ENCODE results near the gene FLOT1. TPM values are rescaled to one million over a fixed set of nuclear protein-coding genes. Genes with fewer than 3 reads are reported as not detected.

FLOT1 gene
- total and polyA plus RNA-seq, 2 donors (not counting 1 experiment from before 2014, with no cell fraction given), result 71.2 to 79.4 TPM

DNA sequence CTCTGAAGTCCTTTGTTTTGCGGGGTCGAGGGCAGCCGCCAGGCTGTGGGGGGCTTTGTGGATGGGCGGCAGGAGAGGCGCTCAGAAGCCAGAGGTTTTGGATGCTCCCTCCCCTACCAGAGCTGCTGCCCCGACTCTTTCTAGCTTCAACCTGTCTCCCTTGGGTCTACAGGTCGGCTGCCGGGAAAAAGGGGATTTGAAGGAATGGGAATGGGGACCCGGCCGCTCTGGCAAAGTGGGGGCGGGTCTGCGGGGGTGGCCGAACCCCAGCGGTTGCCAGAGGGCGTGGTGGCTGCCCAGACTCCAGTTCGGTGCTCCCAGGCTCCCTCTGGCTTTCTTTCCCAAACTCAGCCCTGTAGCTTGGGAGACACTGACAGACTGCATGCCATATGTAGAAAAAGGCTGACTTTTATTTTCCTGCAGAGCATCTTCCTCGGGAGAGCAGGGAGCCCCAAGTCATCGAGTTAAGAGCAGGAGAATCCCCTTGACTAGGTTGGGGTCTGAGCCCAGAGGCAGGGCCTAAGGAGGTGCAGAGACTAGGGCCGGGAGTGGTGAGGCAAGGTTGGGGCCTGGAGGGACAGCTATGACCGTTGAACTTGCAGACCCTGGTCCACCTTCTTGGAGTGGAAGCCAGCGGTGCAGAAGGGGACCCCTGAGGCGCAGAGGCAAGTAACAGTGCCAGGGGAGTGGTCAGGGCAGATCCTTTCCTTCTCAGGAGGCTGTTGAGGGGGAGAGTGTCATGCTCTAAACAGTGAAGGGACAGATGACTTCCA, 54.6 kb downstream of the FLOT1 start:
- H3K9ac ChIP-seq (ENCODE audit: low read length), result peak overlapping the region; percentile 98
- H2AFZ ChIP-seq (ENCODE audit: insufficient read depth, low read depth, low read length, poor library complexity, severe bottlenecking), result peak overlapping the region; percentile 82
- 8% methylated on average over 13 of the region's 22 CpGs for WGBS (ENCODE audit: insufficient coverage)

More for the DNA sequence above, 54.6 kb downstream of the FLOT1 start:
- peaks cover 36 to 43% of the 10 kb centered on the region in 2 donors for H3K4me1 ChIP-seq (ENCODE audit: control insufficient read depth in 2 of 2, insufficient read depth in 2 of 2, low read length in 2 of 2)
- H3K4me2 ChIP-seq (replicated peaks; ENCODE audit: low read depth, low read length, poor library complexity, severe bottlenecking), result peak overlapping the region; percentile 100
- TF ChIP-seq EZH2 (IDR thresholded peaks at IDR 0.05; ENCODE audit: borderline replicate concordance, insufficient read depth, low read depth, low read length, poor library complexity, severe bottlenecking) (no peak), CTCF (IDR thresholded peaks at IDR 0.05) (no peak)
- peak overlapping the region; percentile 2 to 100 (median 93) for H3K4me3 ChIP-seq (ENCODE audit: control extremely low read depth in 1 of 5, extremely low read depth in 1 of 5, insufficient read depth in 1 of 5, low read depth in 2 of 5, low read length in 4 of 5)
- no peaks in the 10 kb centered on the region for H3K27me3 Mint-ChIP-seq
- DNase-seq, result peak; percentile 52
- ChIA-PET POLR2A (interaction anchor here (0.7 to 3.2 kb wide), 10 partner anchors 9 to 747 kb away, joined by 3 to 45 read pairs (median 4); partner anchors contain the start of genes DHX16, GNL1, MDC1 and MRPS18B), CTCF (interaction anchor here (0.9 to 8.9 kb wide), 8 partner anchors 8 to 91 kb away, joined by 3 to 151 read pairs (median 5); partner anchors contain the start of genes DHX16, MDC1, MRPS18B and TUBB)
- H3K9me3 Mint-ChIP-seq (ENCODE audit: insufficient read depth), result no peaks in the 10 kb centered on the region
- intact Hi-C loops (cut with micrococcal nuclease), result loop anchor here (1.0 to 2.0 kb wide), 3 partner anchors 9 to 29 kb away; partner anchors contain the start of genes DHX16 and MDC1
- H3K4me1 Mint-ChIP-seq, result peaks cover 66% of the 10 kb centered on the region
- H4K20me1 ChIP-seq (ENCODE audit: control insufficient read depth, insufficient read depth, low read length, poor library complexity, severe bottlenecking), result peaks cover 38% of the 10 kb centered on the region
- peaks cover 51% of the 10 kb centered on the region for H3K79me2 ChIP-seq (ENCODE audit: control insufficient read depth, insufficient read depth, low read length)
- no peaks in the 10 kb centered on the region for H3K9me3 ChIP-seq (ENCODE audit: control extremely low read depth in 1 of 3, control insufficient read depth in 2 of 3, insufficient read depth in 1 of 3, low read length in 2 of 3)
- peak overlapping the region; percentile 93 to 97 for H3K27ac ChIP-seq (ENCODE audit: low read length in 2 of 2)
- peak overlapping the region; percentile 99 for H3K27ac Mint-ChIP-seq
- peak overlapping the region; percentile 97 for H3K4me3 Mint-ChIP-seq
- peaks cover 0 to 3% of the 10 kb centered on the region in 2 experiments for H3K36me3 ChIP-seq (replicated peaks in 1 of 2; ENCODE audit: control extremely low read depth in 1 of 2, control insufficient read depth in 1 of 2, extremely low read depth in 1 of 2, insufficient read depth in 2 of 2, low read length in 1 of 2)
- H3K27me3 ChIP-seq (replicated peaks in 1 of 4; ENCODE audit: control extremely low read depth in 1 of 4, control insufficient read depth in 3 of 4, insufficient read depth in 4 of 4, low read length in 3 of 4), result no peaks in the 10 kb centered on the region
- ATAC-seq (ENCODE audit: low read depth), result no peak

Measured in B cell (primary cell).